ENCODE results near the gene SH3GL2. TPM values are rescaled to one million over a fixed set of nuclear protein-coding genes. Genes with fewer than 3 reads are reported as not detected.

Gene SH3GL2
- polyA plus RNA-seq, 4 donors = 4.3 to 6.1 (median 5.2) TPM

GRCh38 chr9:17609312-17610005, 30.6 kb downstream of the SH3GL2 start:
- DNase-seq (ENCODE audit: low read depth in 4 of 4, low spot score in 3 of 4) = no peak

- no peak for DNase-seq (ENCODE audit: low read depth in 4 of 4, low spot score in 3 of 4)
These were observed 32.5 kb downstream of the SH3GL2 start for GRCh38 chr9:17611342-17611741.

- no peak for DNase-seq (ENCODE audit: low read depth in 4 of 4, low spot score in 3 of 4)
These were observed 33.1 kb downstream of the SH3GL2 start for GRCh38 chr9:17611917-17612316.

- DNase-seq (ENCODE audit: low read depth in 4 of 4, low spot score in 3 of 4) = no peak
These were observed 34.9 kb downstream of the SH3GL2 start for GRCh38 chr9:17613758-17614157.

GRCh38 chr9:17614250-17614649, 35.4 kb downstream of the SH3GL2 start:
- DNase-seq (ENCODE audit: low read depth in 4 of 4, low spot score in 3 of 4) = no peak

GRCh38 chr9:17614903-17615302, 36.0 kb downstream of the SH3GL2 start:
- no peak for DNase-seq (ENCODE audit: low read depth in 4 of 4, low spot score in 3 of 4)

- no peak for DNase-seq (ENCODE audit: low read depth in 4 of 4, low spot score in 3 of 4)
These were observed 43.3 kb downstream of the SH3GL2 start for GRCh38 chr9:17622141-17622540.

- no peak for DNase-seq (ENCODE audit: low read depth in 4 of 4, low spot score in 3 of 4)
These were observed 43.9 kb downstream of the SH3GL2 start for GRCh38 chr9:17622749-17623148.

- DNase-seq (ENCODE audit: low read depth in 4 of 4, low spot score in 3 of 4) = no peak
These were observed 45.1 kb downstream of the SH3GL2 start for GRCh38 chr9:17623965-17624364.

GRCh38 chr9:17624571-17624970, 45.7 kb downstream of the SH3GL2 start:
- DNase-seq (ENCODE audit: low read depth in 4 of 4, low spot score in 3 of 4) = no peak

- DNase-seq (ENCODE audit: low read depth in 4 of 4, low spot score in 3 of 4) = no peak
These were observed 47.0 kb downstream of the SH3GL2 start for GRCh38 chr9:17625644-17626388.

GRCh38 chr9:17627641-17628040, 48.8 kb downstream of the SH3GL2 start:
- DNase-seq (ENCODE audit: low read depth in 4 of 4, low spot score in 3 of 4) = no peak

- no peak for DNase-seq (ENCODE audit: low read depth in 4 of 4, low spot score in 3 of 4)
These were observed 49.8 kb downstream of the SH3GL2 start for GRCh38 chr9:17628624-17629023.

GRCh38 chr9:17630531-17630949, 51.7 kb downstream of the SH3GL2 start:
- no peak for DNase-seq (ENCODE audit: low read depth in 4 of 4, low spot score in 3 of 4)

GRCh38 chr9:17631396-17631795, 52.5 kb downstream of the SH3GL2 start:
- no peak for DNase-seq (ENCODE audit: low read depth in 4 of 4, low spot score in 3 of 4)

GRCh38 chr9:17632994-17633393, 54.1 kb downstream of the SH3GL2 start:
- DNase-seq (ENCODE audit: low read depth in 4 of 4, low spot score in 3 of 4) = no peak

GRCh38 chr9:17635115-17635890, 56.4 kb downstream of the SH3GL2 start:
- DNase-seq (ENCODE audit: low read depth in 4 of 4, low spot score in 3 of 4) = no peak

- DNase-seq (ENCODE audit: low read depth in 4 of 4, low spot score in 3 of 4) = no peak
These were observed 57.5 kb downstream of the SH3GL2 start for GRCh38 chr9:17636349-17636748.

GRCh38 chr9:17636821-17637220, 58.0 kb downstream of the SH3GL2 start:
- no peak for DNase-seq (ENCODE audit: low read depth in 4 of 4, low spot score in 3 of 4)

GRCh38 chr9:17637229-17637628, 58.4 kb downstream of the SH3GL2 start:
- DNase-seq (ENCODE audit: low read depth in 4 of 4, low spot score in 3 of 4) = no peak

- no peak for DNase-seq (ENCODE audit: low read depth in 4 of 4, low spot score in 3 of 4)
These were observed 69.7 kb downstream of the SH3GL2 start for GRCh38 chr9:17648516-17648915.

Measured in right renal pelvis (tissue), 4 donors.